Breast epithelium (tissue), 3 donors: ENCODE data around the gene SHTN1.

Experiments
- CTCF ChIP-seq, 3 donors: fragments of 450-650 bp; IDR thresholded peaks; one replicate each; pipeline ENCODE4 v1.5.1; 2016 to 2017; ENCODE audit warnings: antibody characterized with exemption in 3 of 3, mild to moderate bottlenecking in 3 of 3, moderate library complexity in 3 of 3
- POLR2A ChIP-seq: fragments of 450-650 bp; IDR thresholded peaks from one replicate; pipeline ENCODE4 v1.6.1; 2016; ENCODE audit warnings: antibody characterized with exemption, mild to moderate bottlenecking, moderate library complexity
- POLR2AphosphoS5 ChIP-seq, 3 donors: sonication (generic); formaldehyde crosslinking; IDR thresholded peaks; one replicate each; pipeline ENCODE4 v1.6.1; 2017; ENCODE audit warnings: antibody characterized with exemption in 3 of 3

GRCh38 chr10:117053482-117053881 lies 48.5 kb upstream of the SHTN1 start:
- TF ChIP-seq CTCF (IDR thresholded peaks at IDR 0.05) (no peak), POLR2A (no peak), POLR2AphosphoS5 (IDR thresholded peaks at IDR 0.05) (no peak)
